ENCODE data around the gene NAV2. TPM values are rescaled to one million over a fixed set of nuclear protein-coding genes. Genes with fewer than 3 reads are reported as not detected.
A peak's percentile ranks its signal among the peaks of the same experiment; 100 is the strongest.

NAV2 gene
- total RNA-seq, 4 donors from 2014 or later = 9.6 to 40.0 (median 23.1) TPM

GRCh38 chr11:19742588-19743292 is 30.1 kb downstream of the NAV2 start:
- Histone ChIP-seq H3K4me1 (peaks cover 0 to 9% (median 4%) of the 10 kb centered on the region in 4 donors), H3K27ac (peak overlapping the region in 1 of 4 donors; percentile 50), H3K9me3 (no peaks in the 10 kb centered on the region), H3K36me3 (no peaks in the 10 kb centered on the region), H3K27me3 (no peaks in the 10 kb centered on the region), H3K4me3 (no peak overlapping the region)
- in situ Hi-C loops (cut with MboI; ENCODE audit: low pct_ligation_motif_present in 1 of 4, low pct_unique_long_range_greater_than_20kb in 1 of 4, low sequenced_read_pairs in 3 of 4) (loop anchor here in 2 of 4 donors (10.0 to 25.0 kb wide), 2 partner anchors 178 to 430 kb away; no protein-coding TSS in a partner anchor), intact Hi-C loops (cut with DNase I; ENCODE audit: low total_unique reads) (loop anchor here (2.0 to 10.0 kb wide), 2 partner anchors 152 to 178 kb away; no protein-coding TSS in a partner anchor)
- TF ChIP-seq POLR2AphosphoS5 (IDR thresholded peaks at IDR 0.05) (no peak), CTCF (IDR thresholded peaks at IDR 0.05) (peak; percentile 85 to 93 (median 89))
- WGBS, 2 donors (ENCODE audit: low coverage in 1 of 2) = 32 to 56% methylated on average over 1 to 2 of the region's 2 CpGs
- peak; percentile 83 for DNase-seq

DNA sequence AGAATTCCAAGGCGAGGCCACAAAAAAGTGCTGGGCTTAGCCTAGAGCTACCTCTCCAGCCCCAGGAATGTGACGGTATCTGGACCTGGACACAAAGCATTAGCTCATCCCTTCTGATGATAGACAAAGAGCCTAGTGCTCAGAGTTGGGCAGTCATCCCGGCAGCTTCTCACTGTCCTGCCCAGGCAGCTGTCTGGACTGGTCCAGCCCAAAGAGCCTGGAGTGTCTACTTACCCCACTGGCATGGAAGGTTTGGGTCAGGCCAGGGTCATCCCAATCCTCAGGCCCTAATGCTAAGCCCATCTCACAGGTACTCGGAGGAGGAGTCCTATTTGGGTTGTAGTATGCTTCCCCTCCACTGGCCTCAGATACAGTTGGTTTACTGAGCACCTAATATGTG is 31.0 kb downstream of the NAV2 start:
- Histone ChIP-seq H3K4me1 (peaks cover 0 to 9% (median 4%) of the 10 kb centered on the region in 4 donors), H3K9me3 (no peaks in the 10 kb centered on the region), H3K4me3 (no peak overlapping the region), H3K27ac (no peak overlapping the region), H3K27me3 (no peaks in the 10 kb centered on the region), H3K36me3 (no peaks in the 10 kb centered on the region)
- in situ Hi-C loops (cut with MboI; ENCODE audit: low pct_ligation_motif_present in 1 of 4, low pct_unique_long_range_greater_than_20kb in 1 of 4, low sequenced_read_pairs in 3 of 4) = loop anchor here in 2 of 4 donors (10.0 to 25.0 kb wide), 2 partner anchors 179 to 431 kb away; no protein-coding TSS in a partner anchor
- no peak for DNase-seq
- intact Hi-C loops (cut with DNase I; ENCODE audit: low total_unique reads) = loop anchor here (2.0 to 10.0 kb wide), 2 partner anchors 151 to 179 kb away; no protein-coding TSS in a partner anchor
- WGBS, 2 donors (ENCODE audit: low coverage in 1 of 2) = 70 to 89% methylated on average over 2 to 4 of the region's 4 CpGs
- no peak for TF ChIP-seq POLR2A (IDR thresholded peaks at IDR 0.05)
- TF ChIP-seq EP300 (IDR thresholded peaks at IDR 0.05; ENCODE audit: low read depth) = no peak
- no peak for TF ChIP-seq CTCF (IDR thresholded peaks at IDR 0.05)
- no peak for TF ChIP-seq POLR2AphosphoS5 (IDR thresholded peaks at IDR 0.05)

- intact Hi-C loops (cut with DNase I; ENCODE audit: low total_unique reads) = loop anchor here (10.0 kb wide), 1 partner anchor 151 kb away; no protein-coding TSS in a partner anchor
These were observed 31.5 kb downstream of the NAV2 start for GRCh38 chr11:19744130-19744529.

More at GRCh38 chr11:19744130-19744529, 31.5 kb downstream of the NAV2 start:
- Histone ChIP-seq H3K27me3 (no peaks in the 10 kb centered on the region), H3K4me3 (no peak overlapping the region), H3K9me3 (no peaks in the 10 kb centered on the region), H3K36me3 (no peaks in the 10 kb centered on the region), H3K27ac (no peak overlapping the region), H3K4me1 (peaks cover 0 to 9% (median 4%) of the 10 kb centered on the region in 4 donors)
- no peak for DNase-seq
- no peak for TF ChIP-seq POLR2AphosphoS5 (IDR thresholded peaks at IDR 0.05)
- no peak for TF ChIP-seq POLR2A (IDR thresholded peaks at IDR 0.05)
- TF ChIP-seq EP300 (IDR thresholded peaks at IDR 0.05; ENCODE audit: low read depth) = no peak
- no peak for TF ChIP-seq CTCF (IDR thresholded peaks at IDR 0.05)
- in situ Hi-C loops (cut with MboI; ENCODE audit: low pct_ligation_motif_present in 1 of 4, low pct_unique_long_range_greater_than_20kb in 1 of 4, low sequenced_read_pairs in 3 of 4) = loop anchor here in 2 of 4 donors (10.0 to 25.0 kb wide), 2 partner anchors 179 to 432 kb away; no protein-coding TSS in a partner anchor

Measured in transverse colon (tissue), 4 donors.